Stimulated activated naive CD8-positive, alpha-beta T cell treated with anti-CD3 and anti-CD28 coated beads, Interleukin-15, amount 100 ng/mL, for 72 hours (primary cell): ENCODE measurements around the gene AFF1.

Experiments used
- ATAC-seq: fragments of 150-1000 bp; cut with Tn5 transposase; 2 replicates; pipeline ENCODE4 v1.10.0; 2021; ENCODE audit warnings: mild to moderate bottlenecking, moderate library complexity
- DNase-seq, 2 donors: peaks; one replicate each; pipeline ENCODE4 v3.0.0; 2021 to 2022
- H3K27ac Mint-ChIP-seq, 2 donors: one replicate each; pipeline ENCODE4 v1.8.0; 2022; ENCODE audit warnings: mild to moderate bottlenecking in 2 of 2, mixed read lengths in 2 of 2, moderate library complexity in 2 of 2
- H3K27me3 Mint-ChIP-seq: one replicate; pipeline ENCODE4 v1.8.0; 2022; ENCODE audit warnings: mixed read lengths
- H3K4me1 Mint-ChIP-seq: one replicate; pipeline ENCODE4 v1.8.0; 2022; ENCODE audit warnings: mild to moderate bottlenecking, mixed read lengths
- H3K4me3 Mint-ChIP-seq, 2 donors: one replicate each; pipeline ENCODE4 v1.8.0; 2022; ENCODE audit warnings: mild to moderate bottlenecking in 2 of 2, mixed read lengths in 2 of 2, moderate library complexity in 1 of 2
- H3K9me3 Mint-ChIP-seq, 2 donors: one replicate each; pipeline ENCODE4 v1.8.0; 2022; ENCODE audit warnings: mixed read lengths in 2 of 2

Gene AFF1

DNA sequence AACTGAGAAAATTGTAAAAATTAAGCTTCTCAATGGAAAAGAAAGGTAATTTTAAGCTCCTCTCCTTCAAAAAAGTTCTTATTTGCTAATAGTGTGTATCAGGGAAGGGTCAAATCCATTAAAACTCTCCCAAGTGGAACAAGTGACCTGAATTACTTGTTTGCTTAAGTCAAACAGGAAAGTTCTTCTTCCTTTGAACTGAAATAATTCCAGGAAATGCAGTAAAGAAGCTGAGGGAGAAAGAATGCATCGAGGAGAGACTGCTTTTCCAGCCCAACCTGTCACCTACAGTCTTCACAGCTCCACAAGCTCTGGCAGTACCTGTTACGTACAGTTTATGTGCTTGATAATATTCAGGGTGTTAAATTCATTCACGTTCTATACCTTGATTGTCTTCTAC, 154.6 kb downstream of the AFF1 start:
- H3K9me3 Mint-ChIP-seq, result no peaks in the 10 kb centered on the region

DNA sequence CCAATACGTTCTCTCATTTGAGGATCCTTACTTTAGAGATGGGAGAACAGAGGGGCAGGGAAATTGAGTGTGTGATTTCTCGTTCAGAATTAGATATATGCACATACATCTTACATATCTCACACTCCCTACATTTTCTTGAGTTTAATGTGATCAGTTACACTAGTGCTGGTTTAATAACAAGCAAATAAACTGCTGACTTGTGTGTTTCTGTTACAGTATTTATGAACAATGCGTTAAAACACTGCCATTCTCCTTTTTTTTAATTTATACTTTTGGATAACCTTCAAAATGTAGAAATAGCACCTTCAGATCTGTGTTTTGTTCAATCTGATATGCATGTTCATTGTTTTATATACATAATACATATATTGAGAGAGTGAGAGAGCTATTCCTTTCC, 155.5 kb downstream of the AFF1 start:
- H3K27me3 Mint-ChIP-seq, result no peaks in the 10 kb centered on the region
- H3K9me3 Mint-ChIP-seq, result no peaks in the 10 kb centered on the region
- peaks cover 25% of the 10 kb centered on the region for H3K4me1 Mint-ChIP-seq
- ATAC-seq (no peak), DNase-seq (no peak)
- no peak overlapping the region for H3K4me3 Mint-ChIP-seq
- H3K27ac Mint-ChIP-seq, result no peak overlapping the region

More for the DNA sequence above, 154.6 kb downstream of the AFF1 start:
- DNase-seq (no peak), ATAC-seq (no peak)
- Mint-ChIP-seq H3K27me3 (no peaks in the 10 kb centered on the region), H3K4me3 (no peak overlapping the region), H3K4me1 (peaks cover 29% of the 10 kb centered on the region), H3K27ac (peak overlapping the region in 1 of 2 donors; percentile 23)

DNA sequence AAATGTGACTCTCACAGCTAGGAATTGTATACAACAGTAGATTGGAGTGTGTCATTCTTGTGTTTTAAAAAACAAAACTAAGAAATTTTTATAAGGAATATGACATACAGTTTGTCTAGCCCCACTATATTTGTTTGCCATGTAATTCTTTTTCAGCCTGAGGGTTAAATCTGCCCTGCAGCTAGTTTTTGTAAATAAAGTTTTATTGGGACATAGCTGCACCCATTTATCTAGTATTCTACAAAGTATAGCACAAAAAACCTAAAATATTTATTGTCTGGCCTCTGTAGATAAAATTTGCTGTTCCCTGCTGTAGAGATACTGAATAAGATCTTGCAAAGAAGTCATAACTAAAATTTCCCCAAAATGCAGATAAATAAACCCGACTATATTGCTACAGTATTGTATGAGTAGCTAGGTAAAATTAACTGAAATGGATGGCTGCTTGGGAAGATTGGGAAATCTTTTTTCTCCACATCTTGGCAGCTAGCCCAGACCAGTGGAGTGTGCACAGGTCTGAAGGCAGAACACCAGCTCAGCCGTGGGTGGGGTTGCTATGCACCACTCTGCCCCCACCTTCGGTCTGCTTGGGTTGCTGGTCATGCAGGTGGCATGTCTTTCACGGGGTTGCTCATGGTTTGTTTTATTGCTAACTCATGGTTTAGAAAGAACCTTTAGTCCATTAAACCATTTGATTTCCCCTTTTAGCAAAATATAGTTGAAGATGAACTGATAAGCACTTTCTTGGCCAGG, 157.8 kb downstream of the AFF1 start:
- no peak for ATAC-seq
- no peak for DNase-seq
- no peaks in the 10 kb centered on the region for H3K9me3 Mint-ChIP-seq
- H3K4me3 Mint-ChIP-seq, result no peak overlapping the region
- H3K4me1 Mint-ChIP-seq, result peaks cover 19% of the 10 kb centered on the region
- no peak overlapping the region for H3K27ac Mint-ChIP-seq
- no peaks in the 10 kb centered on the region for H3K27me3 Mint-ChIP-seq

- Mint-ChIP-seq H3K9me3 (no peaks in the 10 kb centered on the region), H3K4me3 (no peak overlapping the region), H3K4me1 (peaks cover 19% of the 10 kb centered on the region), H3K27ac (no peak overlapping the region), H3K27me3 (no peaks in the 10 kb centered on the region)
- DNase-seq, result peak; percentile 23 to 44
- peak; percentile 89 for ATAC-seq
Observed at GRCh38 chr4:87093443-87094123, 158.8 kb downstream of the AFF1 start.

DNA sequence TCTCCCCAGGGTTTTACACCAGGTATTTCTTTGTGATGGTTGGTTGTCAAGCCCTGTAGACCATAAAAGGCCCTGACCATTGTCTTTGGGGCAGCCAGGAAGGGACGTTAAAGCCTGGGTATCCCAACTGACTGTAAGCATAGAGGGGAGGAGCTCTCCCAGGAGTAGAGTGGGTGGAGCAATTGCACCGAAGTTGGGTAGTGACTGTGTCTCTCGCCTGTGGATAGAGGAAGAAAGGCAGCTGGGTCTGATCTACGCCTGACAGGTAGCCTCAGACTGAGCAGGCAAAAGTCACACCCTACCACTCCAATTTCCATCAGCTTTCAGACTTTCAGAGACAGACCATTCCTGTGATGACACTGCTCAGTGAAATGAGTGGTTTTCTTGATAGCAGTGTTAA, 162.3 kb downstream of the AFF1 start:
- Mint-ChIP-seq H3K27ac (no peak overlapping the region), H3K9me3 (no peaks in the 10 kb centered on the region), H3K27me3 (no peaks in the 10 kb centered on the region), H3K4me1 (peaks cover 29% of the 10 kb centered on the region), H3K4me3 (no peak overlapping the region)
- DNase-seq (no peak), ATAC-seq (peak; percentile 68)

- no peak overlapping the region for H3K27ac Mint-ChIP-seq
- H3K4me1 Mint-ChIP-seq, result peaks cover 35% of the 10 kb centered on the region
- ATAC-seq (no peak), DNase-seq (no peak)
- H3K4me3 Mint-ChIP-seq, result no peak overlapping the region
- no peaks in the 10 kb centered on the region for H3K9me3 Mint-ChIP-seq
- H3K27me3 Mint-ChIP-seq, result no peaks in the 10 kb centered on the region
Observed at GRCh38 chr4:87100168-87100567, 165.4 kb downstream of the AFF1 start.

GRCh38 chr4:87101543-87102199, 166.9 kb downstream of the AFF1 start:
- Mint-ChIP-seq H3K4me3 (no peak overlapping the region), H3K27me3 (no peaks in the 10 kb centered on the region), H3K9me3 (no peaks in the 10 kb centered on the region), H3K4me1 (peaks cover 45% of the 10 kb centered on the region), H3K27ac (no peak overlapping the region)
- ATAC-seq, result no peak
- no peak for DNase-seq

- DNase-seq (no peak), ATAC-seq (no peak)
- Mint-ChIP-seq H3K4me3 (peak overlapping the region; percentile 24 to 53), H3K27ac (peak overlapping the region; percentile 74 to 77), H3K27me3 (no peaks in the 10 kb centered on the region), H3K4me1 (peaks cover 54% of the 10 kb centered on the region), H3K9me3 (no peaks in the 10 kb centered on the region)
Observed at GRCh38 chr4:87103086-87103485, 168.3 kb downstream of the AFF1 start.

- H3K4me3 Mint-ChIP-seq, result peak overlapping the region; percentile 24 to 53
- H3K4me1 Mint-ChIP-seq, result peaks cover 54% of the 10 kb centered on the region
- no peaks in the 10 kb centered on the region for H3K27me3 Mint-ChIP-seq
- ATAC-seq (peak; percentile 87), DNase-seq (no peak)
- peak overlapping the region; percentile 74 to 77 for H3K27ac Mint-ChIP-seq
- H3K9me3 Mint-ChIP-seq, result no peaks in the 10 kb centered on the region
Observed at GRCh38 chr4:87103691-87104187, 168.9 kb downstream of the AFF1 start.

- ATAC-seq (no peak), DNase-seq (no peak)
- peak overlapping the region in 1 of 2 donors; percentile 71 for H3K27ac Mint-ChIP-seq
- H3K4me1 Mint-ChIP-seq, result peaks cover 46% of the 10 kb centered on the region
- H3K4me3 Mint-ChIP-seq, result no peak overlapping the region
- no peaks in the 10 kb centered on the region for H3K9me3 Mint-ChIP-seq
- H3K27me3 Mint-ChIP-seq, result no peaks in the 10 kb centered on the region
Observed at GRCh38 chr4:87105101-87105845, 170.5 kb downstream of the AFF1 start.

- Mint-ChIP-seq H3K27ac (no peak overlapping the region), H3K27me3 (no peaks in the 10 kb centered on the region), H3K4me1 (peaks cover 39% of the 10 kb centered on the region), H3K4me3 (no peak overlapping the region), H3K9me3 (no peaks in the 10 kb centered on the region)
- DNase-seq, result no peak
- ATAC-seq, result no peak
Observed at GRCh38 chr4:87108142-87108546, 173.3 kb downstream of the AFF1 start.

DNA sequence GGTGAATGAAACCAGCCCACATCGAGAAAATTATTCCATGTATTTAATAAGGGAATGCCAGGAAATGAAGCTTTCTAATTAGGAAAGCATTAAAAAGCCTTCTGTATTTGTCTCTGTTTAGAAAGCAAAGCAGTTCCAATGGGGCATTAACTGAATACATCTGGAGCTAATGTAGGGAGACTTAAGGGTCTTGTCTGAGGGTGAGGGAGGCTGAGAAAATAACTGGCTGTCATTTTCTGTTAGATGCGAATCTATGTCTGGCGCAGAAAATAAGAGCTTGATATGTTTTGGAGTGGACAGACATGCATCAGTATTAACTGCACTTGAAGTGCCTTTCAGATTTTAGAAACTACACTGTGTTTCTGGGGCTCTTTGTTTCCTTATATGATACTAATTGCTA, 174.3 kb downstream of the AFF1 start:
- ATAC-seq, result no peak
- no peak for DNase-seq
- no peak overlapping the region for H3K27ac Mint-ChIP-seq
- peaks cover 29% of the 10 kb centered on the region for H3K4me1 Mint-ChIP-seq
- no peaks in the 10 kb centered on the region for H3K9me3 Mint-ChIP-seq
- no peaks in the 10 kb centered on the region for H3K27me3 Mint-ChIP-seq
- H3K4me3 Mint-ChIP-seq, result no peak overlapping the region

DNA sequence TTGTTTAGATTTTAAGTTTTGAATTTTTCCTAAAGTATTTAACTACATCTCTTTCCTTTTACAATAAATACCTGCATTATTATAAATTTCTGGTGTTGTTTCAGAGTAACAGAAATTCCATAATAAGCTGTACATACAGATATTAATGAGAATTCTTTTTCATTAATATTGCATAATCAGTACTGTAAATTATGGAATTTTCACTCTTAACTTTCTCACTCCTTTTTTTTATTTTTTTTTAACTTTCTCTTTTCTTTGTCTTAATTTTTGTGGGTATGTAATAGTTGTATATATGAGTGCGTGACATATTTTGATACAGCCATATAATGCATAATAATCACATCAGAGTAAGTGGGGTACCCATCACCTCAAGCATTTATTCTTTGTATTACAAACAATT, 175.1 kb downstream of the AFF1 start:
- Mint-ChIP-seq H3K27me3 (no peaks in the 10 kb centered on the region), H3K27ac (no peak overlapping the region), H3K9me3 (no peaks in the 10 kb centered on the region), H3K4me1 (peaks cover 22% of the 10 kb centered on the region), H3K4me3 (no peak overlapping the region)
- no peak for ATAC-seq
- DNase-seq, result no peak

DNA sequence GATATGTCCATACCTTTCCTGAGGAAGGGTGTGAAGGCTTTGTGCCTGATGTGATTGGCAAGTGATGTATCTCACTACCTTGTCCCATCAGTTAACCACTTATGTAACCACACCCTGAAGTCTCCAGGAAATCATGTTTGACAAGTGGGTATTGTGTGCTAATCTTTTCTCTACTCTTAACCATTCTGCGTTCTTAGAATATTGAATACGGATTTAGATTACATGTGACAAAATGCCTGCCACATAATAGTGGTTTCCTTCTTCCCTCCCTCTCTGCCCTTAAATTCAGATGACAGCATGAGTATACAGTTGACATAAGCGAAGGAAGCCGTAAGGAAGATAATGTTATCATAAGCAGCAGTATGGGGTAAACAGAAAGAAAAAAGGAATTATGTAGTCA, 177.3 kb downstream of the AFF1 start:
- ATAC-seq, result no peak
- H3K4me3 Mint-ChIP-seq, result no peak overlapping the region
- no peaks in the 10 kb centered on the region for H3K9me3 Mint-ChIP-seq
- DNase-seq, result no peak
- H3K4me1 Mint-ChIP-seq, result peaks cover 6% of the 10 kb centered on the region
- H3K27me3 Mint-ChIP-seq, result no peaks in the 10 kb centered on the region
- H3K27ac Mint-ChIP-seq, result no peak overlapping the region

- no peaks in the 10 kb centered on the region for H3K4me1 Mint-ChIP-seq
- H3K9me3 Mint-ChIP-seq, result no peaks in the 10 kb centered on the region
- no peaks in the 10 kb centered on the region for H3K27me3 Mint-ChIP-seq
- peak overlapping the region in 1 of 2 donors; percentile 33 for H3K27ac Mint-ChIP-seq
- ATAC-seq, result no peak
- H3K4me3 Mint-ChIP-seq, result no peak overlapping the region
- DNase-seq, result no peak
Observed at GRCh38 chr4:87114245-87115062, 179.6 kb downstream of the AFF1 start.
